HEK293 (cell line): ENCODE results near the gene CDC5L.

Source experiments
- ATF2 ChIP-seq: fragments of 450-650 bp; formaldehyde crosslinking; IDR thresholded peaks from 2 replicates; pipeline ENCODE4 v1.5.1; 2016; ENCODE audit warnings: missing biosample characterization, missing genetic modification characterization, low read depth
- CTCF ChIP-seq: fragments of 450-650 bp; formaldehyde crosslinking; IDR thresholded peaks from 2 replicates; pipeline ENCODE4 v1.5.1; 2016; ENCODE audit warnings: missing biosample characterization, missing genetic modification characterization
- TRIM28 ChIP-seq: IDR thresholded peaks from 2 replicates; pipeline ENCODE4 v1.6.1; 2011; ENCODE audit warnings: low read length, control low read depth, borderline replicate concordance
- YY1 ChIP-seq: fragments of 450-650 bp; formaldehyde crosslinking; IDR thresholded peaks from 2 replicates; pipeline ENCODE4 v1.5.1; 2018; ENCODE audit warnings: missing biosample characterization, missing genetic modification characterization
- ZBTB44 ChIP-seq: fragments of 450-650 bp; IDR thresholded peaks from 2 replicates; pipeline ENCODE4 v1.5.1; 2018; ENCODE audit warnings: missing biosample characterization, mild to moderate bottlenecking, missing genetic modification characterization
- ZNF280D ChIP-seq: fragments of 450-650 bp; formaldehyde crosslinking; IDR thresholded peaks from 2 replicates; pipeline ENCODE4 v1.5.1; 2016; ENCODE audit warnings: missing biosample characterization, missing genetic modification characterization
- ZNF391 ChIP-seq: fragments of 450-650 bp; formaldehyde crosslinking; IDR thresholded peaks from 2 replicates; pipeline ENCODE4 v1.5.1; 2016; ENCODE audit warnings: low read depth, missing biosample characterization, missing genetic modification characterization, borderline replicate concordance
- ZNF426 ChIP-seq: fragments of 450-650 bp; formaldehyde crosslinking; IDR thresholded peaks from 2 replicates; pipeline ENCODE4 v1.5.1; 2017; ENCODE audit warnings: missing biosample characterization, missing genetic modification characterization, mild to moderate bottlenecking, inconsistent platforms, moderate library complexity
- ZNF530 ChIP-seq: fragments of 450-650 bp; formaldehyde crosslinking; IDR thresholded peaks from 2 replicates; pipeline ENCODE4 v1.5.1; 2016; ENCODE audit warnings: low read depth, missing biosample characterization, missing genetic modification characterization
- ZNF544 ChIP-seq: fragments of 450-650 bp; formaldehyde crosslinking; IDR thresholded peaks from 2 replicates; pipeline ENCODE4 v1.5.0; 2017; ENCODE audit warnings: missing biosample characterization, missing genetic modification characterization
- ZSCAN5A ChIP-seq: fragments of 450-650 bp; formaldehyde crosslinking; IDR thresholded peaks from 2 replicates; pipeline ENCODE4 v1.5.1; 2016; ENCODE audit warnings: missing biosample characterization, missing genetic modification characterization

GRCh38 chr6:44442236-44442635 is 54.7 kb downstream of the CDC5L start:
- TF ChIP-seq ZNF544 (tag by site-specific recombination), result no peak
- no peak for TF ChIP-seq ZSCAN5A (tag by site-specific recombination)
- TF ChIP-seq CTCF (tag by site-specific recombination), result no peak
- no peak for TF ChIP-seq ZNF391 (tag by site-specific recombination)
- no peak for TF ChIP-seq ATF2 (tag by site-specific recombination)
- no peak for TF ChIP-seq ZNF426
- TF ChIP-seq ZNF280D (tag by site-specific recombination), result no peak
- TF ChIP-seq ZNF530 (tag by site-specific recombination), result no peak
- TF ChIP-seq TRIM28, result no peak
- TF ChIP-seq YY1, result no peak
- TF ChIP-seq ZBTB44 (tag by site-specific recombination), result no peak
